Panc1 (cell line): ENCODE results near the gene OPN4.

ENCODE experiments used
- CTCF ChIP-seq: fragments of 450-650 bp; IDR thresholded peaks from 2 replicates; pipeline ENCODE4 v1.5.1; 2017; ENCODE audit warnings: mild to moderate bottlenecking
- POLR2AphosphoS5 ChIP-seq: IDR thresholded peaks from 2 replicates; pipeline ENCODE4 v1.6.1; 2012; ENCODE audit warnings: mild to moderate bottlenecking, low read depth, low read length, moderate library complexity
- REST ChIP-seq, 2 experiments: IDR thresholded peaks; 2 replicates each; pipeline ENCODE4 v1.6.1; 2011 to 2012; ENCODE audit warnings: low read depth in 2 of 2, control low read depth in 1 of 2, low read length in 1 of 2, mild to moderate bottlenecking in 1 of 2, moderate library complexity in 1 of 2; ENCODE audit not compliant: insufficient read depth in 1 of 2

- TF ChIP-seq REST (IDR thresholded peaks at IDR 0.05; ENCODE audit: insufficient read depth in 1 of 2, low read depth in 2 of 2, low read length in 1 of 2), result no peak
- TF ChIP-seq POLR2AphosphoS5, result 0 out of 2 replicates have a peak, but pooled peaks have one; percentile 35
- TF ChIP-seq CTCF, result no peak
Measured at GRCh38 chr10:86712317-86712707, 58.0 kb downstream of the OPN4 start.
